A549 (cell line): Measurements from ENCODE around the gene OR4Q2.
"Not testable (repeated sequence)": the region's sequence is repeated elsewhere in the genome, so short reads cannot be mapped to it uniquely, and the experiment has no call there.

Experiments used
- CEBPB ChIP-seq, 2 experiments: fragments of >200 bp in 1 of 2; sonication (Bioruptor Twin) in 1 of 2; formaldehyde crosslinking in 1 of 2; IDR thresholded peaks; 2 replicates each; pipeline ENCODE4 v1.6.1; 2012 to 2016
- CTCF ChIP-seq: fragments of >200 bp; sonication (Bioruptor Twin); formaldehyde crosslinking; IDR thresholded peaks from 3 replicates; pipeline ENCODE4 v1.5.1; 2016
- HMGXB4 ChIP-seq: fragments of 250-450 bp; sonication (Bioruptor Pico); IDR thresholded peaks from 2 replicates; pipeline ENCODE4 v1.5.0; 2021; ENCODE audit warnings: mild to moderate bottlenecking, moderate library complexity, borderline replicate concordance
- MAX ChIP-seq: IDR thresholded peaks from 2 replicates; pipeline ENCODE4 v1.6.1; 2012
- POLR2AphosphoS2 ChIP-seq: conservative IDR thresholded peaks from 2 replicates; pipeline ENCODE4 v1.6.1; 2012; ENCODE audit warnings: low read length, improper control_type of control experiment, inconsistent platforms
- RFX5 ChIP-seq: fragments of 450-650 bp; IDR thresholded peaks from 2 replicates; pipeline ENCODE4 v1.7.1; 2014; ENCODE audit warnings: antibody characterized with exemption, mild to moderate bottlenecking, moderate library complexity
- ZFP36 ChIP-seq: fragments of 450-650 bp; IDR thresholded peaks from 2 replicates; pipeline ENCODE4 v1.6.1; 2014; ENCODE audit warnings: borderline replicate concordance; ENCODE audit not compliant: partially characterized antibody
- ZSCAN20 ChIP-seq: fragments of 250-450 bp; sonication (Bioruptor Pico); IDR thresholded peaks from 2 replicates; pipeline ENCODE4 v1.8.0; 2022; ENCODE audit warnings: mild to moderate bottlenecking, moderate library complexity

- not testable (repeated sequence) for TF ChIP-seq HMGXB4 (CRISPR knock-in tag); CEBPB (IDR thresholded peaks at IDR 0.05); ZSCAN20; CTCF; MAX; POLR2AphosphoS2; ZFP36; RFX5
Observed at GRCh38 chr14:19969735-19970134, 32.2 kb upstream of the OR4Q2 start.
